ENCODE data around the gene LGALS4.
"Not testable (repeated sequence)": the region's sequence is repeated elsewhere in the genome, so short reads cannot be mapped to it uniquely, and the experiment has no call there.

LGALS4 gene

GRCh38 chr19:38826856-38827551 is 14.3 kb upstream of the LGALS4 start:
- no peak for TF ChIP-seq EZH2phosphoT487 (IDR thresholded peaks at IDR 0.05; ENCODE audit: borderline replicate concordance, low read length)
- no peak for TF ChIP-seq CTCF (IDR thresholded peaks at IDR 0.05; ENCODE audit: low read depth, low read length, poor library complexity, severe bottlenecking)
- no peaks in the 10 kb centered on the region for H3K9me2 ChIP-seq (replicated peaks; ENCODE audit: control insufficient read depth, low read length)
- H3K4me2 ChIP-seq (ENCODE audit: low read length) = no peak overlapping the region
- H3K79me2 ChIP-seq (ENCODE audit: control insufficient read depth, low read length) = peaks cover 18% of the 10 kb centered on the region
- peaks cover 14% of the 10 kb centered on the region for H3K4me1 ChIP-seq (ENCODE audit: control insufficient read depth, low read length)
- no peaks in the 10 kb centered on the region for H4K20me1 ChIP-seq (ENCODE audit: control insufficient read depth, insufficient read depth, low read depth, low read length)
- H3K4me3 ChIP-seq (ENCODE audit: low read length) = no peak overlapping the region
- H3K9me3 ChIP-seq (ENCODE audit: control insufficient read depth, insufficient read depth, low read length) = peaks cover 4% of the 10 kb centered on the region; the same call in 1 of the 2 replicates
- H3F3A ChIP-seq (ENCODE audit: control insufficient read depth, insufficient read depth) = no peaks in the 10 kb centered on the region
- H3K27ac ChIP-seq (ENCODE audit: low read depth, low read length) = no peak overlapping the region
- H3K36me3 ChIP-seq (ENCODE audit: control insufficient read depth, low read length) = peaks cover 53% of the 10 kb centered on the region
- no peaks in the 10 kb centered on the region for H3K27me3 ChIP-seq (ENCODE audit: control insufficient read depth, low read length)

- H3K9me2 ChIP-seq (replicated peaks; ENCODE audit: control insufficient read depth, low read length); H3K27ac ChIP-seq (ENCODE audit: low read depth, low read length); H3K4me3 ChIP-seq (ENCODE audit: low read length); H3K4me1 ChIP-seq (ENCODE audit: control insufficient read depth, low read length); H3F3A ChIP-seq (ENCODE audit: control insufficient read depth, insufficient read depth); H3K4me2 ChIP-seq (ENCODE audit: low read length); H4K20me1 ChIP-seq (ENCODE audit: control insufficient read depth, insufficient read depth, low read depth, low read length); H3K27me3 ChIP-seq (ENCODE audit: control insufficient read depth, low read length); H3K9me3 ChIP-seq (ENCODE audit: control insufficient read depth, insufficient read depth, low read length): not testable (repeated sequence)
- peaks cover 12% of the 10 kb centered on the region for H3K79me2 ChIP-seq (ENCODE audit: control insufficient read depth, low read length)
- peaks cover 47% of the 10 kb centered on the region for H3K36me3 ChIP-seq (ENCODE audit: control insufficient read depth, low read length)
Observed at GRCh38 chr19:38825936-38826335, 13.2 kb upstream of the LGALS4 start.

- not testable (repeated sequence) for H3K27ac ChIP-seq (ENCODE audit: low read depth, low read length); H3K9me2 ChIP-seq (replicated peaks; ENCODE audit: control insufficient read depth, low read length); H3K27me3 ChIP-seq (ENCODE audit: control insufficient read depth, low read length); H3K4me1 ChIP-seq (ENCODE audit: control insufficient read depth, low read length); H3K9me3 ChIP-seq (ENCODE audit: control insufficient read depth, insufficient read depth, low read length); H3K4me2 ChIP-seq (ENCODE audit: low read length); H3F3A ChIP-seq (ENCODE audit: control insufficient read depth, insufficient read depth); H3K4me3 ChIP-seq (ENCODE audit: low read length); H3K79me2 ChIP-seq (ENCODE audit: control insufficient read depth, low read length); H4K20me1 ChIP-seq (ENCODE audit: control insufficient read depth, insufficient read depth, low read depth, low read length)
- peaks cover 21% of the 10 kb centered on the region for H3K36me3 ChIP-seq (ENCODE audit: control insufficient read depth, low read length)
Observed at GRCh38 chr19:38821230-38821825, 8.6 kb upstream of the LGALS4 start.

- H3K36me3 ChIP-seq (ENCODE audit: control insufficient read depth, low read length) = peaks cover 28% of the 10 kb centered on the region
- no peaks in the 10 kb centered on the region for H3K79me2 ChIP-seq (ENCODE audit: control insufficient read depth, low read length)
- TF ChIP-seq EZH2phosphoT487 (IDR thresholded peaks at IDR 0.05; ENCODE audit: borderline replicate concordance, low read length) = no peak
- TF ChIP-seq CTCF (IDR thresholded peaks at IDR 0.05; ENCODE audit: low read depth, low read length, poor library complexity, severe bottlenecking) = no peak
- no peak overlapping the region for H3K4me3 ChIP-seq (ENCODE audit: low read length)
- no peaks in the 10 kb centered on the region for H3K27me3 ChIP-seq (ENCODE audit: control insufficient read depth, low read length)
- H3K4me2 ChIP-seq (ENCODE audit: low read length) = no peak overlapping the region
- H3K27ac ChIP-seq (ENCODE audit: low read depth, low read length) = no peak overlapping the region
- no peaks in the 10 kb centered on the region for H3K4me1 ChIP-seq (ENCODE audit: control insufficient read depth, low read length)
- peaks cover 4% of the 10 kb centered on the region; the same call in 1 of the 2 replicates for H3K9me3 ChIP-seq (ENCODE audit: control insufficient read depth, insufficient read depth, low read length)
- no peaks in the 10 kb centered on the region for H4K20me1 ChIP-seq (ENCODE audit: control insufficient read depth, insufficient read depth, low read depth, low read length)
- no peaks in the 10 kb centered on the region for H3F3A ChIP-seq (ENCODE audit: control insufficient read depth, insufficient read depth)
- H3K9me2 ChIP-seq (replicated peaks; ENCODE audit: control insufficient read depth, low read length) = no peaks in the 10 kb centered on the region
Observed at GRCh38 chr19:38819231-38819920, 6.6 kb upstream of the LGALS4 start.

Data from DOHH2 (cell line).